NCI-H1694 treated with DMSO at 0.1 percent for 48 hours (cell line): ENCODE results near the gene TUBB4B.
"Not testable (repeated sequence)": the region's sequence is repeated elsewhere in the genome, so short reads cannot be mapped to it uniquely, and the experiment has no call there.

Experiments used
- DNase-seq: peaks from one replicate; lab custom pipeline; 2025; lab: John Stamatoyannopoulos, UW

Gene TUBB4B

DNA sequence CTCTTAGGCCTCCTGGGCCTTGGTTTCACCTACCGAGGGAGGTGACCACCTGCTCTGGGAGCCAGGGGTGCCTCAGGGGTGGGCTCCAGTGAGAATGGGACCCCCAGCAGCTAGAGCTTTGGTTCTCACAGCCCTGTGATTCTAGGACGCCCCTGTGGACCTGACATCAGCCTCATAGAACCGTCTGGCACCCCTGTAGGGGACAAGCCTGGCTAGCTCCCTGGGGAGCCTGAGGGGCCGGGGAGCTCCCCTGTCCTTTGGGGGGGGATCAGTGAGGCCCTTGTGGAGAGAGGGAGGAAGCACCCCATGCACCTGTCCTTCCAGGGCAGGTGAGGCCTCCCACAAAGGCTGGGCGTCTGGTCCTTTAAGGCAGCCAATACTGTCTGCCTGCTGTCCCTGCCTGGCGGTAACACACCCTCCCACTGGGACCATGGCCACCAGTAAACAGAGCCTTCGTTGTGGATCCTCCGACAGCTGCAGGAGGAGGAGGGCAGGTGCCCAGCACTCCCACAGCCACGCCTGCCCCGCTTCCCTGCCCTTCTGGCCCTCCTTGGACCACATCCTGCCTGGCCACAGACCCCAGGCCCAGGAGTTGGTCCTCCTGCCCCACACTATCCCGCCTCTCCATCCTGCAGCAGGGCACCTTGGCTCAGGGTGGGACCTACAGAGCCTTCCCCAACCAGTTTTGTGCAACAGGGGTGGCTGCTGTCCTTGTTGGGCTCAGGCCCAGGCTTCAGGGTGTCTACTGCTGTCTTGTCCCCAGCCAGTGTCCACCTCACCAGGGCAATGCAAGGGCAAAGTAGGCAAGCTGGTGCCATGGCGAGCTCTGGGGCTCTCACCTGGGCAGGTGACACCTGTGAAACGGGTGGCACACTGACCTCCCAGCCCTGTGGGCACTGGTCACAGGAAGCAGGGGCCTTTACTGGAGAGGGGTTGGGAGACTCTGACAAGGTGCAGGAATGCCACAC is 3.0 kb upstream of the TUBB4B start:
- no peak for DNase-seq

DNA sequence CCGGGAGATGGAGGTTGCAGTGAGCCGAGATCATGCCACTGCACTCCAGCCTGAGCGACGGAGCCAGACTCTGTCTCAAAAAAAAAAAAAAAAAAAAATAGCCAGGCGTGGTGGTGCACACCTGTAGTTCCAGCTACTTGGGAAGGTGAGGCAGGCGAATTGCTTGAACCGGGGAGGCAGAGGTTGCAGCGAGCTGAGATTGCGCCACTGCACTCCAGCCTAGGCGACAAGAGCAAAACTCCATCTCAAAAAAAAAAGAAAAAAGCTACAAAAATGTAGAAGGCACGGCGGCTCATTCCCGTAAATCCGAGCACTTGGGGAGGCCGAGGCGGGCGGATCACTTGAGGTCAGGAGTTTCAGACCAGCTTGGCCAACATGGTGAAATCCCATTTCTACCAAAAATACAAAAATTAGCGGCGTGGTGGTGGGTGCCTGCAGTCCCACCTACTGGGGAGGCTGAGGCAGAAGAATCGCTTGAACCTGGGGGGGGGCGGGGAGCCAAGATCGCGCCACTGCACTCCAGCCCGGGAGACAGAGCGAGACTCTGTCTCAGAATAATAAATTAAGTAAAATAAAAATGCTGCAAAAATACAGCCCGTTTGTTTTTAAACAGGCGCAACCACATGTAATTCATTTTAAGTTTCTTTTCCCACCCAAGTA is 1.4 kb upstream of the TUBB4B start:
- DNase-seq: not testable (repeated sequence)

DNA sequence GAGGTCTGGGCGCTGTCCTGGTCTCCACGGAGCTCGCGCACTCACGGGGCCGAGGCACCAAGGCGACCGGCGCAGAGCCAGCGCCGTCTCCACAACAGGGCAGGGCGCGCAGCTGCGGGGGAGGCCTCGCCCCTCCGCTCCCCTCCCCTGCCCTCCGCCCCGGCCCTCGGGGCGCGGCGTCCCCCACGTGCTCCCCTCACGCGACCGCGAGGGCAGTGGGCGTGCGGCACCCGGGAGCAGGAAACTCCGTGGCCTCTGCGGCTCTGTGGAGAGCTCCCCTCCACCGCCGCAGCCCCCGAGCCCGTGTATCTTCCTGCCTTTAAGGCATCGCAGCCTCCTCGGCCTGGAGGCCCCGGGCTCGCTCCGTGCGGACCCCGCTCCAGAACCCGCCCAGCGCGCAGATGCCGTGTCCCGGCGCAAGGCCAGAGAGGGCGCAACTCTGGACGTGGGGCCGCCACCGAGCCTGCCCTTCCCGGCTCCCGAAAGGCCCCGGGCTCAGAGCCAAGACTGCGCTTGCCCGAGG is 708 bp upstream of the TUBB4B start:
- peak; percentile 47 for DNase-seq

DNA sequence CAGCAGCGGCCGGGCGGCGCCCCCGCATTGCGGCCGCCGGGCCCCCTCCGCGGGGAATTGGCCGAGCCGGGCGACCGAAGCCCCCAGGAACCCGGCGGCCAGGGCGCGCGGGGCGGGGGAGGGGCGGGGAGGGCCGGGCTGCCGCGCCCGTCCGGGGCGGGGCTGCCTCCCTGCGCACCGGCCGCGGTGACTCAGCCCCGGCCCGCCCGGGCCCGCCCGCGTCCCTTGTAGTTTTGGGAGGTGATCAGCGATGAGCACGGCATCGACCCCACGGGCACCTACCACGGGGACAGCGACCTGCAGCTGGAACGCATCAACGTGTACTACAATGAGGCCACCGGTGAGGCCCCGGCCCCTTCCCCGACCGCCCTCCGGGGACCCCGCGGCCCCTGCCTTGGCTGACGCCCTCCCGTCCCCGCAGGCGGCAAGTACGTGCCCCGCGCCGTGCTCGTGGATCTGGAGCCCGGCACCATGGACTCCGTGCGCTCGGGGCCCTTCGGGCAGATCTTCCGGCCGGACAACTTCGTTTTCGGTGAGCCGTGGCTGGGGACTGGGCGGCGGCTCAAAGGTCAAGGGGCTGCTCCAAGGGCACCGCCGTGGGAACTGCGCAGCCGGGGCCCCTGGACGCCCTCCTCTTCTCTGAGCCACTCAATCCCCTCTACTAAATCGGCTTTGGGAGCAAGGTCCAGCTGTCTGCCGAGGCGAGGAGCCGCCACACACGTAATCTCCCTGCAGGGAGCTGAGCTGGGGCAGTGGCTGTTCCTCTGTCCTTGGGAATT is 592 bp downstream of the TUBB4B start:
- DNase-seq: no peak

DNA sequence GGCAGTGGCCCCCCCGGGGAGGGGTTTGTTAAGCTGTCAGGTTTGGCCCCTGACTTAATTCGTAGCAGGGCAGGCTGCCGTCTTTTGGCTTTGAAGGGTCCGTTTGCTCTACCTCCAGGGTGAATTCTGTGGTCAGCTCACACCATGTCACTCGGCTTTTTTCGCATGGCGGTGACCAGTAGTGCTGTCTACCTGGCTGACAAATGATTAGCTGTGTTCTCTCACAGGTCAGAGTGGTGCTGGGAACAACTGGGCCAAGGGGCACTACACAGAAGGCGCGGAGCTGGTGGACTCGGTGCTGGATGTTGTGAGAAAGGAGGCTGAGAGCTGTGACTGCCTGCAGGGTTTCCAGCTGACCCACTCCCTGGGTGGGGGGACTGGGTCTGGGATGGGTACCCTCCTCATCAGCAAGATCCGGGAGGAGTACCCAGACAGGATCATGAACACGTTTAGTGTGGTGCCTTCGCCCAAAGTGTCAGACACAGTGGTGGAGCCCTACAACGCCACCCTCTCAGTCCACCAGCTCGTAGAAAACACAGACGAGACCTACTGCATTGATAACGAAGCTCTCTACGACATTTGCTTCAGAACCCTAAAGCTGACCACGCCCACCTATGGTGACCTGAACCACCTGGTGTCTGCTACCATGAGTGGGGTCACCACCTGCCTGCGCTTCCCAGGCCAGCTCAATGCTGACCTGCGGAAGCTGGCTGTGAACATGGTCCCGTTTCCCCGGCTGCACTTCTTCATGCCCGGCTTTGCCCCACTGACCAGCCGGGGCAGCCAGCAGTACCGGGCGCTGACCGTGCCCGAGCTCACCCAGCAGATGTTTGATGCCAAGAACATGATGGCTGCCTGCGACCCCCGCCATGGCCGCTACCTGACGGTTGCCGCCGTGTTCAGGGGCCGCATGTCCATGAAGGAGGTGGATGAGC is 1.4 kb downstream of the TUBB4B start:
- DNase-seq: no peak

DNA sequence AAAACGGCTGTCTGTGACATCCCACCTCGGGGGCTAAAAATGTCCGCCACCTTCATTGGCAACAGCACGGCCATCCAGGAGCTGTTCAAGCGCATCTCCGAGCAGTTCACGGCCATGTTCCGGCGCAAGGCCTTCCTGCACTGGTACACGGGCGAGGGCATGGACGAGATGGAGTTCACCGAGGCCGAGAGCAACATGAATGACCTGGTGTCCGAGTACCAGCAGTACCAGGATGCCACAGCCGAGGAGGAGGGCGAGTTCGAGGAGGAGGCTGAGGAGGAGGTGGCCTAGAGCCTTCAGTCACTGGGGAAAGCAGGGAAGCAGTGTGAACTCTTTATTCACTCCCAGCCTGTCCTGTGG is 2.2 kb downstream of the TUBB4B start:
- not testable (repeated sequence) for DNase-seq

DNA sequence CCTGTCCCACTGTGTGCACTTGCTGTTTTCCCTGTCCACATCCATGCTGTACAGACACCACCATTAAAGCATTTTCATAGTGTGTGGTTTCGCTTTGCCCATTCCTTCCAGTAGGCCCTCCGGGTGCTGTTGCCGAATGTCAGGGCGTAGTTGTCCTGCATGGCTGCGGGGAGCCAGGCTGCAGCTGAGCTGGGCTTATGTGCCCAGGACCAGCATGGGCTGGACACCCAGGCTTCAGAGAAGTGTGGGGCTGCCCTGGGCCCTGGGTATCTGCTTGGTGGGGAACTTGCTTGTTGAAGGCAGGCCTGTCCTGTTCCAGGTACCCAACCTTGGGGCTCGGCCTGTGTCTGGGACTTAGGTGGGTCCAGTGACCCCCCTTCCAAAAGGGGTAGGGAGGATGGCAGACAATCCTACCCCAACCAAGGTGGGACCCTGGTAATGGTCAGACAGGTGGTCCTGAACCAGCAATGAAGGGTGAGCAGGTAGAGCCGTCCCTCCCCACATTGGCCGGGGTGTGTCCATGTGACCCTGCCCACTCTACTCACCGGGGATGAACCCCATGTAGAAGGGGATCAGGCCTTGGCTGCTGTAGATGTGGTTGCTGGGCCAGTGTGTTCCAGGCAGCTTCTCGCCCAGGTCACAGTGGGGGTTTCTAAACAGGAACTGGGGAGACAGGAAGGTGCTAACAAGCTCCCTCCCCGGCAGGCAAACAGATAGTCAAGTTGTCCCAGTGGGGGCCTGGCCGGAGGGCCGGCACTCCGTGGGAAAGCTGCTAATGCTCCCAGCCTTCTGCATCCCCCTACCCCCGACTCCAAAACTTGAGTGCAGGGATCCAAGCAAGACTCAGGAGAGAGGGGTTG is 2.8 kb downstream of the TUBB4B start:
- no peak for DNase-seq

DNA sequence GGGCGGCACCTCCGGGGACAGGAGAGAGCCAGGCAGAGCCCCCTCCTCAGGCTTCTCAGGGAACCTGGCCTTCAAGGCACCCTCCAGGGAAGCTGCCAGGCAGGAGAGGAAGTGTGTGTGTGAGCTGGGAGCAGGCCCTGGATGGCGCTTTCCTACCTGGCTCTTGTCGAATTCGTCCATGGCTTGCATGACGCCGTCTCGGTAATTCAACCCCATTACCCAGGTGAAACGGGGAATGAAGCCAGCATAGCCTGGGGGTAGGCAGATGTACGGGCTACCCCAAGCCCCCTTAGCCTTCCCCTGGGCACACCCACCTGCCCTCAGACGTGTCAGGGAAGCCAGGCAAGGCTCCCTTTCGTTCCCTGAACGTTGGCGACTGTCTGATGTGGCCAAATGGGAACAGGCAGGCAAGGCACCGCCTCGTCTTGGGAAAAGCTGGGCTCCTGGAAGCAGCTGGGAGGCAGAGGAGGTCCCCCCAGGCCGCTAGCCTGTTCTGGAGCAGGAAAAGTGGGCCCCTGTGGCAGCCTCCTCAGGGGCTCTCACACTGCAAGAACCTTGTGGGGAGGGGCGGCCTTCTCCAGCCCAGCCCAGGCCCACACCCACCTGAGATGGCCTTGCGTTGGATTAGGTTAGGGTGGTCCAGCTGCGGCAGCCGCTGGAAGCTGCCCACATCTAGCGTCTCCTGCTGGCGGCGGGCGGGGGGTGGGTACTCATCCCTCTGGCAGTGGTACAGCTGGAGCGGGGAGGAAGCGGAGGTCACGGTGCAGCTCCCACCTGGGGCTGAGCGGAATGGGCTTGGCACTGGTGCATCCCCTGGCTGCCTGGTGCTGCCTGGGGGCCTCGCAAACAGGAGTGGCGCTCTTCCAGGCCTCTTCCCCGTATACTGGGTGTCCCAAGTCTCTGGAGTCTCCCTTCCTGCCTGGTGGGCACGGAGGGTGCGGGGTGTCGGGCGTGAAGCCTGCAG is 3.7 kb downstream of the TUBB4B start:
- DNase-seq: no peak

DNA sequence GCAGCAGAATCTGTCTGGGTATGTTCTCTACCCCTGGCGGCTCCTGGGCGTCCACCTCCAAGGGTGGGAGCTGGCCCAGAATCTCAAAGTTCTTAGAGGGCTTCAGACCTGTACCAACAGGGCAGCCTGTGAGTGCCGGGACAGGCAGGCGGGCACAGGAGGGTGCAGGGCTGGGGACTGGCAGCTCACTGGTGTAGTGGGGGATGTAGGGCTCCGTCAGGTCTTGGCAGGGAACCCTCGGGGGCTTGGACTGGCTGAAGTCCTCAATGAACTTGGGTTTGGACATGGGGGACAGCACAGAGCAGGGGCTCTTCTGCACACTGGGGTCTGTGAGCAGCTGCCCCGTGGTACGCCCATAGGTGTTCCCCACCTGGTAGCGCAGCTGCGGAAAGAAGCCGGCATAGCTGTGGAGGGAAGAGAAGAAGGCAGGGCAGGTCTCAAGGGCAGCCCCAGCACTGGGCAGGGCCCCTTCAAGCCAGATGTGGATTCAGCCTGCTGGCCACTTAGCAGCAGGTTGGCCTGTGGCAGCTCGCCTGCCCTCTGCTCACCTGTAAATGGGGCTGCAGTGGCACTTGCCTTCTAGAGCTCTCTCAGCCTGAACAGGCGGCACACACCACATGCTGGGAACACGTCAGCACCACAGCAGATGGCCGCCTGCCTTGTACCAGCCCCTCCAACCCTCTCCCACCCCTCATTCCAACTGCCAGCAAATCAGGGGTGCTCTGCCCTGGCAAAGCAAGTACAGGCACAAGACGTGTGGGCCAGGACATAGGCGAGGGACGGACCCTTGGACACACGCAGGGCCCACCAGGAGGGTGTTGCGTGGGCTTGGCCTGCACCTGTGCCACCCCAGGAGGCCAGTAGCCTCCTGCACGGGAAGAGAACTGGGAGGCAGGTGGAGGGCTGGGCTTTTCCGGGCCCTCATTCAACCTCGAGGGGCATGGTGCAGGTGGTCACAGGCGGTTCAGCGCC is 4.6 kb downstream of the TUBB4B start:
- DNase-seq: peak; percentile 43

DNA sequence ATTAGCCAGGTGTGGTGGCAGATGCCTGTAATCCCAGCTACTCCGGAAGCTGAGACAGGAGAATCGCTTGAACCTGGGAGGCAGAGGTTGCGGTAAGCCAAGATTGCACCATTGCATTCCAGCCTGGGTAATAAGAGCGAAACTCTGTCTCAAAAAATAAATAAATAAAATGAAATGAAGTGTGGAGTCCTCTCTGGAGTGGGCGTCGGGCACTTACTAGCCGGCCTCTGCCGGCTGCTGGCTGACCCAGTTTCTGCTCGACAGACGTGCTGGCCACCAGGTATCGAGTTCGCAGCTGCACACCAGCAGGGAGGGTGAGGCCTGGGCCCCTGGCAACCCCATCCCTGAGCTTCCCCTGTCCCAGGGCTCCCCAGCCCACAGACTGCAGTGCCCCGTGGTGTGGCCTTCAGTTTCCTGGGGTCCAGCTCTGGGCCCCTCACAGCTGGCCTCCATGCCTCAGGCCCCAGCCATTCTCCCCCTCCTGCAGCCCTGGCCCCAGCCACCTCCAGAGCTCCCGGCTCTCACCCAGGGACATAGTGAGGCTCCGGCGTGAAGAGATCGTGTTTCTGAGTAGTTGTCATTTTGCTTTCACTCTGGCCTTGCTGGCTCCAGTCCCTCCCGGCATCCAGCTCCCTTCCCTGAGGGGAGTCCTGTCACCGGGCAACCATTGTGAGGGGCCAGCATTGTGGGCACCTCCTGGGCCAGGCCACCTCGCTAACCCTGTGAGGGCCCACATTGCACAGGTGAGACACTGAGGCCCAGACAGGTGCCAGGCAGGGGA is 6.2 kb downstream of the TUBB4B start:
- DNase-seq: no peak

DNA sequence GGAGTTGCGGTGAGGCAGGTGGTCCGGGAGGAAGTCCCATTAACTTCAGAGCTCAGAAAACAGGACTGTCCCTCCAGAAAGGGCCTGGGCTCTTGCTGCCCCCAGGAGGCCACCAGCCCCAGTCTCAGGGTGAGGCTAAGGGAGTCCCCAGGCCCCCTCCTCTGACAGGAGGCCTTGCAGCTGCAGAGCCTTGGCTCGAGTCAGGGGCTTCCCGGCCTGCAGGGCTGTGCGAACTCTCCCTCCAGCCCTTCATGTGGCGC is 6.8 kb downstream of the TUBB4B start:
- no peak for DNase-seq

DNA sequence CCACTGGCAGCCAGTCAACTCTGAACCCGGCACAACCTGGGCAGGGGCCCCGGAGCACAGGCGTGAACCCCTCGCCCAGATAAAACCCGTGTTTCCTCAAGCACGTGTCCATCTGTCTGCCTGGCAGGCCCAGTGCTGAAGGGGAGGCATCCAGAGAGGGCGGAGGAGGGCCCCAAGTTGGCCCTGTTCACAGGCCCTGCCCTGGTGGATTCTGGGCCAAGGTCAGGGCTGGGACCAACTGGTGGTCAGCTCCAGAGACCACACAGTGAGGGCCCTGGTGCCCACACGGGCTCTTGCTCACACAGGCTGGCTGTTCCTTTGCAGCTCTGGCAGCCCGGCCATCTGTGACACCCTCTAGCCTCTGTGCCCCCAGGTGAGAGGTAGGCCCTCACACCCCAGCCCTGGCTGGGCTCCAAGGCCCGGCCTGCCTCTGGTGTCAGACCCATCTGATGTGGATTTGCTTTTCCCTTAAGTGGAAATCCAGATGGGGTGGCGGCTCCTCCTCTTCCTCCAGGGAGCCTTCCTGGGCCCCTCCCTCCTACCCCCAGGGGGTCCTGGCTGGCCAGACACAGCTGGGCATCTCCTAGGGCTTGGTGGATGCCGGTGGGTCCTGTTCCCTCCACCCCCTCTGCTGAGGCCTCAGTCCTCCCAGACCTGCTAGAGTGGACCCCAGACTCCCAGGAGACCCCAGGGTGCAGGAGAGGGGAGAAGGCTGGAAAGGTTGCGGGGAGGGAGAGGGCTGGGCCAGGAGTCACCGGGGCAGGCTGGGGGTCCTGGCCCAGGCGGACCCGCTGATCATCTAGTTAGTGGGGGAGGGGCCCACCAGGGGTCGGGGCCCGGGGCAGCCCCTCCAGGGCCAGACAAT is 9.5 kb downstream of the TUBB4B start:
- no peak for DNase-seq

DNA sequence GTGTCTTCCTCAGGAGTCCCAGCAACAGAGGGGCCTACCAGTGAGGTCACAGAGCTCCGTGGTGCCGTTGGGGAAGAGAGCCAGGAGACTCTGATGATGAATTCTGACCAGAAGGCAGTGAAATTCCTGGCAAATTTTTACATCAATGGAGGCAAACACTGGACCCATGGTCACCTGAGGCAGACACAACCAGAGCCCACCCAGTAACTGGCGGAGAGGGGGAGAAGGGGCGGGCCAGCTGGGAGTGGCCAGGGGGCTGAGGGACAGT is 10.0 kb downstream of the TUBB4B start, which contains the start of gene STPG3:
TSS of gene STPG3 (plus strand) at position 93 of the 268 bp plus-strand sequence. CDS start at position 94, 1 bp downstream.
- no peak for DNase-seq

DNA sequence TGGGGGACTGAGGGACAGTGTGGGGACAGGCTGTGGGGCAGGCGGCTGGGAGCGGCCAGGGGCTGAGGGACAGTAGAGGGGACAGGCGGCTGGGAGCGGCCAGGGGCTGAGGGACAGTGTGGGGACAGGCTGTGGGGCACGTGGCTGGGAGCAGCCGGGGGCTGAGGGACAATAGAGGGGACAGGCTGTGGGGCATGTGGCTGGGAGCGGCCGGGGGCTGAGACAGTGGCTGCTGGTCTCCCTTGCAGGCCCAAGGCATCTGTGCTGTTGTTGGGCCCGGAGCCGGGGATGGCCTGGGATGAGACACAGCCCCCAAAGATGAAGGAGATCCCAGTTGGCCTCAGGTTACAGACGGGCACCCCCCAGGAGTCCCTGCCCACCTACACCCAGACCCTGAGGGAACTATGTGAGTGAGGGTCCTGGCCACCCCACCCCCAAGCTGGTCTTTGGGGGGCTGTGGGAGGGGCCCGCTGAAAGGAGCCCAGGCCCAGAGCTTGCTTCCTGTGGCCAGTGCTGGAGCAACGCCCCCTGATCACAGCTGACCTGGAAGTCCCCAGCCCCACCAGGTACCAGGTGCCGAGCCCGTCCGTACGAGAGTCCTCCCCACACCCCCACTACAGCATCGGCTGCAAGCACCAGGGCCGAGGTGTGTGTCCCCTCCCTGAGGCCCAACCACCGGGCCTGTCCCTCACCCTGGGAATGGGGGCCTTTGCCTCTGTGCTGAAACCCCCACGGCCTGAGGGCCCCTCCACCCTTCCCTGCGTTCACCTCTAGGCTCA is 10.6 kb downstream of the TUBB4B start:
- no peak for DNase-seq
